Natural killer cell (primary cell): ENCODE data around the gene MPO. TPM values are rescaled to one million over a fixed set of nuclear protein-coding genes. Genes with fewer than 3 reads are reported as not detected.
A peak's percentile ranks its signal among the peaks of the same experiment; 100 is the strongest.

Experiments used
- ATAC-seq, 3 donors: fragments of 150-1000 bp in 2 of 3; fragments of 200-7000 bp in 1 of 3; cut with Tn5 transposase; 1 replicate in 1 of 3; 2 replicates in 2 of 3; pipeline ENCODE4 v1.10.0; 2021; ENCODE audit warnings: mild to moderate bottlenecking in 2 of 3, moderate library complexity in 2 of 3
- DNase-seq, 2 donors: peaks; one replicate each; pipeline versions ENCODE4 v3.0.0 to v3.0.0-alpha.2; 2013 to 2021; ENCODE audit warnings: mixed read lengths in 1 of 2
- H3K27ac ChIP-seq: one replicate; pipeline ENCODE4 v1.5.1; 2013; ENCODE audit warnings: mild to moderate bottlenecking, low read length
- H3K27me3 ChIP-seq: one replicate; pipeline ENCODE4 v1.6.1; 2013; ENCODE audit warnings: low read length; ENCODE audit not compliant: control insufficient read depth, insufficient read depth
- H3K36me3 ChIP-seq: one replicate; pipeline ENCODE4 v1.6.1; 2013; ENCODE audit warnings: low read length; ENCODE audit not compliant: control insufficient read depth, insufficient read depth
- H3K4me1 ChIP-seq: one replicate; pipeline ENCODE4 v1.6.1; 2013; ENCODE audit warnings: low read length; ENCODE audit not compliant: control insufficient read depth, insufficient read depth
- H3K4me3 ChIP-seq: one replicate; pipeline ENCODE4 v1.5.1; 2013; ENCODE audit warnings: low read length
- H3K9me3 ChIP-seq: one replicate; pipeline ENCODE4 v1.6.1; 2013; ENCODE audit warnings: low read length; ENCODE audit not compliant: control insufficient read depth, insufficient read depth
- H3K27ac Mint-ChIP-seq, 2 donors: one replicate each; pipeline ENCODE4 v1.8.0; 2022; ENCODE audit warnings: mild to moderate bottlenecking in 2 of 2, mixed read lengths in 2 of 2, moderate library complexity in 1 of 2
- H3K27me3 Mint-ChIP-seq, 2 donors: one replicate each; pipeline ENCODE4 v1.8.0; 2022; ENCODE audit warnings: low read depth in 2 of 2, mixed read lengths in 2 of 2
- H3K36me3 Mint-ChIP-seq: one replicate; pipeline ENCODE4 v1.8.0; 2022; ENCODE audit warnings: mixed read lengths
- H3K4me1 Mint-ChIP-seq, 2 donors: one replicate each; pipeline ENCODE4 v1.8.0; 2022; ENCODE audit warnings: mixed read lengths in 2 of 2
- H3K4me3 Mint-ChIP-seq: one replicate; pipeline ENCODE4 v1.8.0; 2022; ENCODE audit warnings: mild to moderate bottlenecking, moderate library complexity, mixed read lengths
- H3K9me3 Mint-ChIP-seq, 2 donors: one replicate each; pipeline ENCODE4 v1.8.0; 2022; ENCODE audit warnings: mixed read lengths in 2 of 2
- CTCF ChIP-seq: fragments of 200-600 bp; IDR thresholded peaks from one replicate; pipeline ENCODE4 v1.8.0; 2022; ENCODE audit warnings: antibody characterized with exemption
- WGBS: methylation state at CpG from one replicate; pipeline ENCODE4 v1.1.7; 2013; ENCODE audit warnings: missing lambda C conversion rate; ENCODE audit not compliant: insufficient coverage; 5-methylcytosine and 5-hydroxymethylcytosine counted together
- intact Hi-C: fragments of 100-400 bp; cut with micrococcal nuclease; formaldehyde crosslinking; loops from one replicate; pipeline ENCODE4 v1.14.2; 2022
- total RNA-seq, 4 donors: library from RNA; stranded (reverse); fragments of 120-200 nt in 1 of 4; gene quantifications; one replicate each; pipeline versions ENCODE4 v1.2.3 to v1.2.4, GENCODE V29; 2013 to 2022

Gene MPO
- total RNA-seq, 3 donors from 2014 or later (not counting 1 experiment from before 2014, with no cell fraction given), result 1.8 to 1.9 TPM; not detected in 1

- H3K27ac ChIP-seq, result no peak overlapping the region
- no peaks in the 10 kb centered on the region for H3K9me3 ChIP-seq
- whole genome bisulfite sequencing, result 97% methylated on average over 6 of the region's 6 CpGs
- intact Hi-C loops, result loop anchor here (5.0 kb wide), 1 partner anchor 172 kb away; the partner anchor contains the start of gene HSF5
- H3K27me3 ChIP-seq, result no peaks in the 10 kb centered on the region
- no peak for TF ChIP-seq CTCF
- no peak for DNase-seq
- H3K27ac Mint-ChIP-seq, result peak overlapping the region; percentile 51 to 62
- H3K36me3 ChIP-seq, result peaks cover 78% of the 10 kb centered on the region
- H3K4me3 Mint-ChIP-seq, result no peak overlapping the region
- H3K27me3 Mint-ChIP-seq, result no peaks in the 10 kb centered on the region
- no peaks in the 10 kb centered on the region for H3K9me3 Mint-ChIP-seq
- no peak overlapping the region for H3K4me3 ChIP-seq
- peaks cover 15 to 27% of the 10 kb centered on the region in 2 donors for H3K4me1 Mint-ChIP-seq
- no peaks in the 10 kb centered on the region for H3K36me3 Mint-ChIP-seq
- H3K4me1 ChIP-seq, result peaks cover 32% of the 10 kb centered on the region
- no peak for ATAC-seq
Observed at GRCh38 chr17:58315281-58315711, 34.6 kb upstream of the MPO start.

GRCh38 chr17:58314706-58315015 lies 33.9 kb upstream of the MPO start:
- H3K36me3 ChIP-seq, result peaks cover 78% of the 10 kb centered on the region
- ATAC-seq (no peak), DNase-seq (no peak)
- H3K27ac ChIP-seq, result no peak overlapping the region
- no peaks in the 10 kb centered on the region for H3K27me3 ChIP-seq
- H3K4me3 Mint-ChIP-seq, result no peak overlapping the region
- H3K36me3 Mint-ChIP-seq, result no peaks in the 10 kb centered on the region
- intact Hi-C loops, result loop anchor here (5.0 kb wide), 1 partner anchor 173 kb away; the partner anchor contains the start of gene HSF5
- no peak overlapping the region for H3K4me3 ChIP-seq
- WGBS, result 96% methylated on average over 5 of the region's 6 CpGs
- TF ChIP-seq CTCF, result no peak
- H3K4me1 ChIP-seq, result peaks cover 32% of the 10 kb centered on the region
- peak overlapping the region in 1 of 2 donors; percentile 37 for H3K27ac Mint-ChIP-seq
- peaks cover 15 to 32% of the 10 kb centered on the region in 2 donors for H3K4me1 Mint-ChIP-seq
- no peaks in the 10 kb centered on the region for H3K9me3 ChIP-seq
- no peaks in the 10 kb centered on the region for H3K9me3 Mint-ChIP-seq
- no peaks in the 10 kb centered on the region for H3K27me3 Mint-ChIP-seq

- 87% methylated on average over 6 of the region's 7 CpGs for WGBS
- Mint-ChIP-seq H3K36me3 (no peaks in the 10 kb centered on the region), H3K9me3 (no peaks in the 10 kb centered on the region), H3K4me3 (no peak overlapping the region), H3K27me3 (no peaks in the 10 kb centered on the region), H3K4me1 (peaks cover 15 to 32% of the 10 kb centered on the region in 2 donors), H3K27ac (peak overlapping the region; percentile 37 to 51)
- Histone ChIP-seq H3K4me3 (no peak overlapping the region), H3K36me3 (peaks cover 78% of the 10 kb centered on the region), H3K4me1 (peaks cover 27% of the 10 kb centered on the region), H3K27me3 (no peaks in the 10 kb centered on the region), H3K9me3 (no peaks in the 10 kb centered on the region), H3K27ac (no peak overlapping the region)
- intact Hi-C loops, result no loop called here
- DNase-seq, result no peak
- no peak for ATAC-seq
- TF ChIP-seq CTCF, result no peak
Observed at GRCh38 chr17:58313815-58314705, 33.3 kb upstream of the MPO start.
